RWPE1 (cell line): ENCODE results near the gene LYG1.
"Not testable (repeated sequence)": the region's sequence is repeated elsewhere in the genome, so short reads cannot be mapped to it uniquely, and the experiment has no call there.

Source experiments
- CTCF ChIA-PET: fragments of 350-600 bp; sonication (Branson Sonifier 250); formaldehyde crosslinking; extraction: SDS; loops from one replicate; lab custom pipeline; 2021; lab: Yijun Ruan, JAX
- POLR2A ChIA-PET: fragments of 400-600 bp; formaldehyde crosslinking; extraction: SDS; loops from one replicate; lab custom pipeline; 2020; ENCODE audit warnings: antibody characterized with exemption; ENCODE audit not compliant: low non-redundant PET; lab: Yijun Ruan, JAX
- DNase-seq: peaks from one replicate; pipeline ENCODE4 v3.0.0; 2012; ENCODE audit warnings: low spot score
- H3K27ac ChIP-seq: fragments of 450-650 bp; 2 replicates; pipeline ENCODE4 v1.5.1; 2017
- CTCF ChIP-seq: fragments of 450-650 bp; conservative IDR thresholded peaks from 2 replicates; pipeline ENCODE4 v1.5.1; 2017; ENCODE audit warnings: low read depth, mild to moderate bottlenecking

Gene LYG1

GRCh38 chr2:99301097-99301496, at the start of gene LYG1:
TSS of gene LYG1 (minus strand) at chr2:99301197. CDS start at chr2:99295670, 5,527 bp downstream.
- CTCF ChIA-PET, POLR2A ChIA-PET, H3K27ac ChIP-seq, DNase-seq: not testable (repeated sequence)

DNA sequence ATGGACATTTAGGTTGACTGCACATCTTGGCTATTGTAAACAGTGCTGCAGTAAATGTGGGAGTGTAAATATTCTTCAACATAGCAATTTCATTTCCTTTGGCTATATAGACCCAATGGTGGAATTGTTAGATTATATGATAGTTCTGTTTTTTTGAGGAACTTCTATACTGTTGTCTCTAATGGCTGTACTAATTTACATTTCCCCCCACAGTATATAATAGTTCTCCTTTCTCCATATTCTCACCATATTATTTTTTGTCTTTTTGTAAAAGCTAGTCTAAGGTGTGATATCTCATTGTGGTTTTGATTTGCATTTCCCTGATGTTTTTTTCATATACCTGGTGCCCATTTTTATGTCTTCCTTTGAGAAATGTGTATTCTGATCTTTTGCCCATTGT, 49.2 kb upstream of the LYG1 start:
- no peak for DNase-seq
- ChIA-PET CTCF (no interaction called here), POLR2A (no interaction called here)
- no peak for TF ChIP-seq CTCF
- H3K27ac ChIP-seq, result no peak overlapping the region

- ChIA-PET POLR2A (no interaction called here), CTCF (no interaction called here)
- no peak overlapping the region for H3K27ac ChIP-seq
- DNase-seq, result no peak
- no peak for TF ChIP-seq CTCF
These were observed 47.2 kb upstream of the LYG1 start for GRCh38 chr2:99348173-99348572.

GRCh38 chr2:99346218-99346617, 45.2 kb upstream of the LYG1 start:
- H3K27ac ChIP-seq, result no peak overlapping the region
- no peak for TF ChIP-seq CTCF
- POLR2A ChIA-PET, result no interaction called here
- CTCF ChIA-PET, result interaction anchor here (0.6 kb wide), 1 partner anchor 310 kb away, joined by 3 read pairs; no protein-coding TSS in a partner anchor
- no peak for DNase-seq

- CTCF ChIA-PET, POLR2A ChIA-PET, H3K27ac ChIP-seq, DNase-seq: not testable (repeated sequence)
These were observed 44.4 kb upstream of the LYG1 start for GRCh38 chr2:99345446-99345845.

GRCh38 chr2:99342536-99342935, 41.5 kb upstream of the LYG1 start:
- no peak overlapping the region for H3K27ac ChIP-seq
- TF ChIP-seq CTCF, result no peak
- ChIA-PET CTCF (no interaction called here), POLR2A (no interaction called here)
- no peak for DNase-seq

- no peak for DNase-seq
- CTCF ChIA-PET, result no interaction called here
- TF ChIP-seq CTCF, result no peak
- no peak overlapping the region; the same call in 1 of the 2 replicates for H3K27ac ChIP-seq
- POLR2A ChIA-PET, result no interaction called here
These were observed 39.8 kb upstream of the LYG1 start for GRCh38 chr2:99340669-99341236.
